Gastrocnemius medialis (tissue), 4 donors: Measurements from ENCODE around the gene ERAP2.

Source experiments
- CTCF ChIP-seq, 5 experiments: fragments of 450-650 bp in 3 of 5; fragments of 200-600 bp in 2 of 5; sonication (generic) in 2 of 5; IDR thresholded peaks in 4 of 5; conservative IDR thresholded peaks in 1 of 5; 1 replicate in 4 of 5; 2 replicates in 1 of 5; pipeline ENCODE4 v1.5.1; 2016 to 2019; ENCODE audit warnings: antibody characterized with exemption in 5 of 5, mild to moderate bottlenecking in 3 of 5, moderate library complexity in 3 of 5
- POLR2A ChIP-seq, 2 donors: fragments of 450-650 bp; IDR thresholded peaks; one replicate each; pipeline ENCODE4 v1.6.1; 2017; ENCODE audit warnings: antibody characterized with exemption in 2 of 2, mild to moderate bottlenecking in 2 of 2, moderate library complexity in 2 of 2

- TF ChIP-seq CTCF (IDR thresholded peaks at IDR 0.05 in 4 of 5, conservative IDR thresholded peaks at IDR 0.05 in 1 of 5) (no peak), POLR2A (IDR thresholded peaks at IDR 0.05) (no peak)
These were observed 20.5 kb downstream of the ERAP2 start for GRCh38 chr5:96896806-96897205.
